ENCODE results near the gene CACFD1. TPM values are rescaled to one million over a fixed set of nuclear protein-coding genes. Genes with fewer than 3 reads are reported as not detected.

CACFD1 gene
- total RNA-seq, 1 donor from 2014 or later: 79.3 TPM

- DNase-seq (ENCODE audit: low spot score): peak; percentile 84
Observed at GRCh38 chr9:133478851-133479711, 19.3 kb downstream of the CACFD1 start, which contains the start of gene SLC2A6. Gene SLC2A6, minus strand, starts transcription at chr9:133479099. Its CDS starts 40 bp downstream, at chr9:133479059.

GRCh38 chr9:133483611-133484010, 23.8 kb downstream of the CACFD1 start:
- no peak for DNase-seq (ENCODE audit: low spot score)

- DNase-seq (ENCODE audit: low spot score): peak; percentile 60
Observed at GRCh38 chr9:133484671-133485437, 25.1 kb downstream of the CACFD1 start.

GRCh38 chr9:133485531-133486260, 25.9 kb downstream of the CACFD1 start:
- DNase-seq (ENCODE audit: low spot score): no peak

- no peak for DNase-seq (ENCODE audit: low spot score)
Observed at GRCh38 chr9:133487331-133487725, 27.6 kb downstream of the CACFD1 start.

GRCh38 chr9:133488686-133489252, 29.0 kb downstream of the CACFD1 start:
- DNase-seq (ENCODE audit: low spot score): no peak

GRCh38 chr9:133489253-133490190, 29.7 kb downstream of the CACFD1 start:
- no peak for DNase-seq (ENCODE audit: low spot score)

- no peak for DNase-seq (ENCODE audit: low spot score)
Observed at GRCh38 chr9:133490201-133490681, 30.5 kb downstream of the CACFD1 start.

- DNase-seq (ENCODE audit: low spot score): no peak
Observed at GRCh38 chr9:133490865-133491655, 31.3 kb downstream of the CACFD1 start.

- no peak for DNase-seq (ENCODE audit: low spot score)
Observed at GRCh38 chr9:133491656-133491925, 31.8 kb downstream of the CACFD1 start.

- DNase-seq (ENCODE audit: low spot score): no peak
Observed at GRCh38 chr9:133492061-133493021, 32.6 kb downstream of the CACFD1 start.

- DNase-seq (ENCODE audit: low spot score): no peak
Observed at GRCh38 chr9:133493428-133493827, 33.6 kb downstream of the CACFD1 start.

GRCh38 chr9:133493845-133494540, 34.2 kb downstream of the CACFD1 start:
- no peak for DNase-seq (ENCODE audit: low spot score)

- no peak for DNase-seq (ENCODE audit: low spot score)
Observed at GRCh38 chr9:133494636-133495326, 35.0 kb downstream of the CACFD1 start.

GRCh38 chr9:133495327-133496293, 35.8 kb downstream of the CACFD1 start:
- DNase-seq (ENCODE audit: low spot score): no peak

Data from mucosa of gallbladder (tissue), 1 donor.